NCI-H345 treated with DMSO at 0.1 percent for 48 hours (cell line): ENCODE results near the gene EIF3F.

Experiments used
- DNase-seq: peaks from one replicate; lab custom pipeline; 2025; ENCODE audit not compliant: unreplicated experiment; lab: John Stamatoyannopoulos, UW

EIF3F gene

DNA sequence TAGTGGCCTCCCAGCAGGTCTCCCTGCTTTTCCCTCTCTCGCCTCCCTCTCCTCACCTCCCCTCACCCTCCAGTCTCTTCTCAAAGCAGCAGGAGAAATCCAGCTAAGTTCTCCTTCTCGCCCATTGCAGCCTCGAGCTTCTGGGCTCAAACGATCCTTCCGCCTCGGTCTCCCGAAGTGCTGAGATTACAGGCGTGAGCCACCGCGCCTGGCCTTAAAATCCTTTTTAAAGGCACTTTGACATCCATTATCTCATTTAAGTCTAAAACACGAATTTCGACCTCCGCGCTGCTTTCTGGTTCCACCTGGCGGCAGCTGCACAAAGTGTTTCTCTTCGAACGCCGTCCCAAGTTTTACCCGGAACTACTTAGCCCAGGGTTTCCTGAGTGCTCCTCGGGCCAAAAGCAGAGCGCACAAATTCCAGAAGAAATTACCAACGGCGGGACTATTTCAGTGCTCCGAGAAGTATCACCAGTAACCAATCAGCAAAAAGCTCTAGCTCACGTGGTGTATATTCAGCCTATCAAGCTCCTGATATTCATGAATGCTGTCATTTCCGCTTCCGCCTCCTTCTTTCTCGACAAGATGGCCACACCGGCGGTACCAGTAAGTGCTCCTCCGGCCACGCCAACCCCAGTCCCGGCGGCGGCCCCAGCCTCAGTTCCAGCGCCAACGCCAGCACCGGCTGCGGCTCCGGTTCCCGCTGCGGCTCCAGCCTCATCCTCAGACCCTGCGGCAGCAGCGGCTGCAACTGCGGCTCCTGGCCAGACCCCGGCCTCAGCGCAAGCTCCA lies at the start of gene EIF3F:
EIF3F (plus strand) TSS at position 570 of the 792 bp plus-strand sequence; CDS start at position 586, 16 bp downstream.
- peak; percentile 97 for DNase-seq

DNA sequence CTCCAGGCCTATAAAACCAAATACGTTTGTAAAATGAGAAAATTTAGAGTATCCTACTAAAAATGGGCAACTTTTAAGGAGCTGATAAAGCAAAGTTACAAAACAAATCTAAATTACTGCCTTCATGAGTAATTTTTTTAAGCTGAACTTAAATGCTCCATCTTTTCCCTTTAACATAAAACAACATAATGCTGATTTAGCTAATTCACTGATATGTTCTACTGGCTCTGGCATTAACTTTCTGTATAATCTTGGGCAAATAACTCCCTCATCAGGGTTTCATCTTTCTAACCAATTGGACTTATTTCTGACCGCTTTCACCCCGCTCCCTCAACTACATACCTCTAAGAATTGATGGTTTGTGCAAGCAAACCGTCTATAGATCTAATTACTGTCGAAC lies 46.0 kb upstream of the EIF3F start:
- DNase-seq, result no peak

- no peak for DNase-seq
These were observed 45.5 kb upstream of the EIF3F start, which contains the start of gene OR10A3 for GRCh38 chr11:7941608-7942007. OR10A3 (minus strand) TSS chr11:7941708; CDS start chr11:7939520, 2,188 bp downstream.

- DNase-seq, result no peak
These were observed 43.0 kb upstream of the EIF3F start for GRCh38 chr11:7944123-7944522.

GRCh38 chr11:7949934-7950333 lies 37.2 kb upstream of the EIF3F start:
- no peak for DNase-seq

DNA sequence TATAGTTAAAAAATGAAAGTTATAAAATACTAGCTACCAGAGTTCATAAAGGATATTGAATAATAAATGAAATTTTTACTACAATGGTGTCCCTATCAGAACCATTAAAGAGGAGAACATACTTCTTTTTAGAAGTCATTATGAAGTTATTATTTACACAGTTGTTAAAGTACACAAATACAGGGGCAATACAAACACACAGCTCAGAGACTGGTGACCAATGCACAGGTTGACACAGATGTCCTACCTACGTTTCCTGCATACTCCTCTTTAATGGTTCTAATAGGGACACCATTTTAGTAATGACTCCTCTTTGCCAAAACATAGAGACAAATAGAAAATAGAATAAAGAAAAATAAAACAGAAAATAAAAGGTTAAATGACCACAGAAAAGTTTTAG lies 31.9 kb upstream of the EIF3F start:
- no peak for DNase-seq

DNA sequence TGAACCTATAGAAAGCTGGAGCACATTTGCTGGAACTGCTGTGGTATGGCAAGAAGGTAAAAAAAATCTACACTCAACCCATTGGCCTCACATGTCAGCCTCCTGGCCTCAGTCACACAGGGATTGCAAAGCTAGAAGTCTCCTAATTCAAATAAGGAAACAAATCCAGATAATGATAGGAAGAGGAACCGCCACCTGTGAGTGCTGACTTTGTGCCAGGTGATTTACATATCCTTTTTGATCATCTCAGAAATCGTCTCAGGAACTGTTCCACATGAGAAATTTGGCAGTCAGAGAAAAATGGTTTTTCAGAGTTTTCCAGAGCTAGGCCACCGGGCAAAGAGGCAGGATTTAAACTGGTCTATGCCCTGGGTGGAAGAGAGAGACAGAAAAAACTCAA lies 22.9 kb upstream of the EIF3F start:
- DNase-seq, result no peak

DNA sequence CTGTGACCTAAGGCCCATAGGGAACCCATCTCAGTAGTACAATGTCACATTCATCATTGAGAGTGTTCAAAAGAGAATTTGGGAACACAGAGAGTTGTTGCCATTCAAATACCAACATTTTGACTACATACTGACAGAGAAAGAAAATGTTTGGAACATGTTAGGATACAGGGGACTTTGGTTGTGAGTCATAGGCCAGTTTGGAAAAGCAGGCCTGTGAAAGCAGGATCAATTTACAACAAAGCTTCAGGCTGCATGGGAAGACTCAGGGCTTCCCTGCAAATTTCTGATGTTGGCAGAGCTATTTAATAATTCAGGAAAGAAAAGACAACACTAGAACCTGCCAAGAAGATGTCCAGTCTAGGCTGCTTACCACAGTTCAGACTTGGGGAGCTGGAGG lies 22.3 kb upstream of the EIF3F start:
- DNase-seq, result no peak

DNA sequence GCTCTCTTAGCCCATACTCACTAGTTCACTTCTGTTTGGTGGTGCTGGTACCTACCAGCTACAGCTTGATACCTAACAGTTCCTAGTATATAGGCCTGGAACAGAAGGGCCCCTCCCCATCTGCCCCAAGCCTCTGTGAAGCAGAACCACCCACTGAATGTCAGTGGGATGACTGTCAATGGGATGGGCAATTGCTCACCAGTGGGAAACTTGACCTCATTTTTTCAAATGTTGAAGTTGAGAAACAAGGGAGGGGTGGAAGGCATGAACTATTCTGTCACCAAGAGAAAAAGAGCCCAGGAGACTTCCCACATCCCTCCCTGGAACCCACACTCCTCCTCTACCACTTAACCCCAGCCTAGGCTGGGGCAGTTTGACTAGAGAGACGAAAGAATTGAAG lies 21.8 kb upstream of the EIF3F start, which contains the start of gene NLRP10:
NLRP10 (minus strand) TSS at position 62 of the 400 bp plus-strand sequence. CDS start 1,952 bp downstream, outside the sequence.
- no peak for DNase-seq

- no peak for DNase-seq
These were observed 20.0 kb upstream of the EIF3F start for GRCh38 chr11:7967097-7967496.

DNA sequence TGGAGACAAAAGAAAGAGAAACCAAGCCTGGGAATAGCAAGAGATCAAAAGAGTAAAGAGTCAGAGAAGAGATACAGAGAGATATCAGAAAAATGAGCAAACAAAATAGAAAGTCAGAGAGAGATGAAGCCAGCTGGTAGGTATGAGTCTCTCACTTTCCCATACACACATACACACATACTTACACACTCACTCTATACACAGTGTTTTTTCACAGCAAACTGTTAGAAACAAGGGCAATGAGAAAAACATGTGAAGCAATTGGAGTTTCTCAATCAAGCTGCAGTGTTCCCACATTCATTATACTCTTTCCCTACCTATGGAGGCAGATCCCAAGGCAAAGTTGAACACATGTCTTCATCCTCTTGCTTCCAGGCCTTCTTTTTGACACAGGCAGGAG lies 19.3 kb upstream of the EIF3F start:
- DNase-seq, result no peak

DNA sequence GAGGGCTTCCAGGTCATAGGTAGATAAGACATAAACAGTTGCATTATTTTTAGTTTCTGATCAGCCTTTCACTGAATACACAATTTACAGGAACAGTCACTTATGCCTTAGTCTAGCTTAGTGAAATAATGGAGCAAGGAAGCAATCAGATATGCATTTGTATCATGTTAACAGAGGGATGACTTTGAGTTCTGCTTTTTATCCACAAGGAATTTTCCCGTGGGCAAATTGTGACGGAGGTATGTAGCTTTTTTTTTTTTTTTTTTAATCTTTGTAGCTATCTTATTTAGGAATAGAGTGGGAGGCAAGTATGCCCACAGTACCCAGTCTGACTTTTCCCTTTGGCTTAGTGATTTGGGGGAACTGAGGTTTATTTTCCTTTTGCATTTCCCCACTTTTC lies 18.5 kb upstream of the EIF3F start:
- no peak for DNase-seq

DNA sequence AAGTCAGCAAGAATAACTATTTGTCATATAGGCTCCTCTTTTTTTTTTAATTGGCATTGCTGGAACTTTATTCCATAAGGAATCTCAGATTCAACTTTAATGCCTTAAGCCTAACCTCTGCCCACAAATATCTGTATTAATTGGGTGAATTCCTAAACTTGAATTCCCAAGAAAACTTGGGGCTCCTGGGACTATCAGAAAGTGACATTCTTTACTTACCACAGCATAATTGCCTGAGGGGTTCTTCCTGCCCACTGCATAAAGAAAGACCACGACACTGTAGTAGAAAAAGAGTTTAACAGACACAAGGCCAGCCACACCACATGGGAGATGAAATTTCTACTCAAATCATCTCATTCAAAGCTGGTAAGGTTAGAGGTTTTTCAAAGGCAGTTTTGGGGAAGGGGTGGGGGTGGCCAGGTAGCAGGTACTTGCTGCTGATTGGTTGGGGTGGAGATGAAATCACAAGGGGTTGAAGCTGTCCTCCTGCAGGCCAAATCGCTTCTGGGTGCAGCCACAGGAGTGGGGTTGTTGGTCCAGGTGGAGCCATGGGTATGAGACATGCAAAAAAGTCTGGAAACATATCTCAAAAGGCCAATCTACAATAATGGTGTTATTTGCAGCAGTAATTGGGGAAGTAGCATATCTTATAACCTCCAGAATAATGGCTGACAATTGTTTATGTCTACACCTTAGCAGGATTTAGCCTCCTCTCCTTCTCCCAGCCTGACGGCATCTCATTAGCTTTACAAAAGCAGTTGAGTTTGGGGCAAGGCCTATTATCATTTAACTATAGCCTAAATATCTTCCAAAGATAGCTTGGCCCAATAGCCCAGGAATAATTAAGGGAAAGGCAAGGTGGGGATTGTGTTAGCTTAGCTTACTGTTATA lies 17.1 kb upstream of the EIF3F start:
- DNase-seq, result no peak

DNA sequence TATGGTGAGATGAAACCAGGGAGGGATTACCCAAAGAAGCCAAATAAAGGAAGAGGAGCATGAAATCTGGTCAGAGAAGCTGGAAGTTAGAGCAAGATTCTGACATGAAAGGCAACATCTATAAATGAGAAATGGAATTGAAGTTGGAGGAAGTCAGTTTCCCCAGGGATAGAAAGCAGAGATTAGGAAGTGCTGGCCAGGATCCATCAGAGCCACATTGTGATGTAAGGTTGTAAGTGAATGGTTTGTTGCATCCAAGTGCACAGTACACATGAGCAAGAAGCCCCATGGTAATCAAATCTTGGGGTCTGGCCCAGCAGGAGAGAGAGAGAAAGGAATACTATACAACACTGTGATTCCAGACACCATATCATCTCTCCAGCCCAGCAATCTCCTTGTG lies 15.3 kb upstream of the EIF3F start:
- DNase-seq, result no peak

DNA sequence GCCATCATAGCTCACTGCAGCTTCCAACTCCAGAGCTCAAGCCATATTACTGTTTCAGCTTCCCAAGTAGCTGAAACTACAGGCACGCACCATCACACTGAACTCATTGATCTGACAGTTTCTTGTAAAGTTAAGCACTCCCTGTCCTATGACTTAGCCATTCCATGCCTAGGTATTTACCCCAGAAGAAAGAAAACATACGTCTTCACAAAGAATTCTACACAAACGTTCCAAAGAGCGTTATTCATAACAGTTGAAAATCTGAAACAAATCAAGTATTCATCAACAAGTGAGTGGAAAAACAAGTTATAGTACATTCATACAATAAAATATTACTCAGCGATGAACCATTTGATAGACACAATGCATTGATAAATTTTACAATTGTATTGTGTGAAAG lies 14.1 kb upstream of the EIF3F start:
- DNase-seq, result no peak

- DNase-seq, result no peak
These were observed 12.5 kb upstream of the EIF3F start for GRCh38 chr11:7974668-7975067.

DNA sequence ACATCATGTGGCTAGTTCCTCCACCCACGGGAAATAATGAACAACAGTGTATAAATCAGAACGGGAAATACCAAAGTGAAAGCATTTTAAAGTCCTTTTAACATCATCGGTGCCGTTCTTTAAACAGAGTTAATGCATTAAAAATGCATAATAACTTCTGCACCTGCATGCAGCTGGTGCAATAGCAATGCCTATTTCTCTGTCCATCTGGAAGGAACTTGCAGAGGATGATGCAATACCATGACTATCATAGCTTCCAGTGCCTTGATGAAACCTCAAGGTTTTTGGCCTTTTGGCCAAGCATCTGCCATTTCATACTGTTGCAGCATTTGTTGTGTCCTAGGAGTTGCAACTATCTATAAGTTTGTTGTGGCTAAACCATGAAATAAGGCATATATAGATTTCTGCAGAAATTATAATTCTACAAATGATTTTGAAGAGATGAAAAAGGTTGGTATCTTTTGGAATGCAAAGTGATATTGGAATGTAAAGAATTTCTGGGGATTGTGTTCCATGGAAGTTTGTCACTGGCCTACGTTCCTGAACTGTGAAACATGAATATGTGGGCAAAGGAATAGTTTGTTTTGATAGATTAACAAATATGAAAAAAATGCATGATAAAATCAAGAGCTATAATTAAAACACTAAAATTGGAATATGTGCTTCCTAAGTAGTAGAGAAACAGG lies 9.8 kb upstream of the EIF3F start:
- DNase-seq, result no peak

DNA sequence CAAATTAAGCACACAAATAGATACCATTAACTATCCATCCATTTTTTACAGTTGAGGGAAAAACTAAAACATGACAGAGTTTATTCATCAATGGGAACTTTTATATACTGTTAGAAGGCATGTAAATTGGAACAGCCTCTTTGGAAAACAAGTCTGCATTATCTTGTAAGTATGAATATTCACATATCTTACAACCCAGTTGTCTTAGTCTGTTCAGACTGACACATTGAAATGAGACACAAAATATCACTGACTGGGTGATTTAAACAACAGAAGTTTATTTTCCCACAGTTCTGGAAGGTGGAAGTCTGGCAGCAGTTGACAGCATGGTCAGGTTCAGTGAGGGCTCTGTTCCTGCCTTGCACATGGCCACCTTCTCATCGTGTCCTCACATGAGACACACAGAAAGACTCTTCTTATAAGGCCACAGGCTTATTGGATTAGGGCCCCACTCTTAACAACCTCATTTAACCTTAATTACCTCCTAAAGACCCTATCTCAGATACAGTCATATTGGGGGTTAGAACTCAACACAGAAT lies 5.4 kb upstream of the EIF3F start:
- DNase-seq, result no peak

GRCh38 chr11:7982582-7983119 lies 4.5 kb upstream of the EIF3F start:
- DNase-seq, result no peak

- DNase-seq, result no peak
These were observed 3.1 kb upstream of the EIF3F start for GRCh38 chr11:7983832-7984590.
